Measurements from ENCODE around the gene NEURL3.

- no peak for TF ChIP-seq CTCF (conservative IDR thresholded peaks at IDR 0.05; ENCODE audit: low read length)
- TF ChIP-seq EZH2phosphoT487 (IDR thresholded peaks at IDR 0.05; ENCODE audit: borderline replicate concordance) = no peak
These were observed 1.7 kb upstream of the NEURL3 start for GRCh38 chr2:96506907-96507240.
